H1 (cell line): Measurements from ENCODE around the gene SMAP2. TPM values are rescaled to one million over a fixed set of nuclear protein-coding genes. Genes with fewer than 3 reads are reported as not detected.

Experiments
- CTCF ChIA-PET: fragments of 300-600 bp; sonication (Branson Sonifier 250); formaldehyde crosslinking; loops from one replicate; lab custom pipeline; 2021; ENCODE audit not compliant: partially characterized antibody; lab: Charles Lee
- POLR2A ChIA-PET: fragments of 300-600 bp; sonication (Branson Sonifier 250); formaldehyde crosslinking; loops from one replicate; lab custom pipeline; 2021; ENCODE audit warnings: inconsistent platforms; ENCODE audit not compliant: partially characterized antibody; lab: Charles Lee
- DNase-seq, 2 experiments: peaks; one replicate each; pipeline versions ENCODE4 v3.0.0 to v3.0.0-alpha.2; 2010 to 2022; ENCODE audit warnings: low spot score in 2 of 2, low read depth in 1 of 2, mixed read lengths in 1 of 2
- FAIRE-seq: peaks from 2 replicates; lab custom pipeline; 2011; peaks lifted over from hg19 to GRCh38; lab: Jason Lieb, UNC
- H2AFZ ChIP-seq: 2 replicates; pipeline ENCODE4 v1.8.1; 2012; ENCODE audit warnings: low read length, inconsistent platforms
- H2AK5ac ChIP-seq: 2 replicates; pipeline ENCODE4 v1.6.1; 2013; ENCODE audit warnings: low read depth, low read length
- H2BK120ac ChIP-seq: replicated peaks from 2 replicates; pipeline ENCODE3; 2013; ENCODE audit warnings: low read depth, low read length, inconsistent platforms
- H2BK12ac ChIP-seq: 2 replicates; pipeline ENCODE4 v1.6.1; 2013; ENCODE audit warnings: low read depth, low read length
- H2BK15ac ChIP-seq: 2 replicates; pipeline ENCODE4 v1.6.1; 2013; ENCODE audit warnings: low read length
- H2BK20ac ChIP-seq: 2 replicates; pipeline ENCODE4 v1.6.1; 2013; ENCODE audit warnings: low read length
- H2BK5ac ChIP-seq: 2 replicates; pipeline ENCODE4 v1.6.1; 2013; ENCODE audit warnings: low read depth, low read length
- H3K14ac ChIP-seq: 2 replicates; pipeline ENCODE4 v1.6.1; 2013; ENCODE audit warnings: inconsistent platforms; ENCODE audit not compliant: insufficient read length
- H3K18ac ChIP-seq: 2 replicates; pipeline ENCODE4 v1.6.1; 2013; ENCODE audit warnings: low read length; ENCODE audit errors: extremely low read depth
- H3K23ac ChIP-seq: 2 replicates; pipeline ENCODE4 v1.6.1; 2013; ENCODE audit warnings: inconsistent platforms; ENCODE audit not compliant: insufficient read length
- H3K23me2 ChIP-seq: 2 replicates; pipeline ENCODE4 v1.6.1; 2013; ENCODE audit warnings: low read depth, low read length
- H3K27ac ChIP-seq: 2 replicates; pipeline ENCODE4 v1.6.1; 2011; ENCODE audit warnings: low read depth, low read length, inconsistent platforms
- H3K27me3 ChIP-seq, 4 experiments: replicated peaks in 1 of 4; 1 replicate in 1 of 4; 2 replicates in 3 of 4; pipeline versions ENCODE4 v1.6.1 to v1.8.1; 2011 to 2013; ENCODE audit warnings: low read length in 3 of 4, mild to moderate bottlenecking in 3 of 4, inconsistent platforms in 2 of 4, mixed read lengths in 2 of 4, moderate library complexity in 1 of 4; ENCODE audit not compliant: control insufficient read depth in 3 of 4, insufficient read depth in 3 of 4; ENCODE audit errors: extremely low read depth in 1 of 4
- H3K36me3 ChIP-seq, 4 experiments: 2 replicates each; pipeline versions ENCODE4 v1.6.1 to v1.8.1; 2011 to 2013; ENCODE audit warnings: mild to moderate bottlenecking in 4 of 4, low read length in 3 of 4, moderate library complexity in 2 of 4, control low read depth in 1 of 4, inconsistent platforms in 1 of 4; ENCODE audit not compliant: insufficient read depth in 4 of 4, control insufficient read depth in 2 of 4
- H3K4ac ChIP-seq: replicated peaks from 2 replicates; pipeline ENCODE3; 2013; ENCODE audit warnings: low read length, low read depth, mixed read lengths, inconsistent platforms; ENCODE audit not compliant: insufficient read length
- H3K4me1 ChIP-seq, 4 experiments: replicated peaks in 1 of 4; 1 replicate in 1 of 4; 2 replicates in 3 of 4; pipeline versions ENCODE4 v1.6.1 to v1.8.1; 2011 to 2013; ENCODE audit warnings: low read length in 3 of 4, inconsistent platforms in 2 of 4, mixed read lengths in 1 of 4; ENCODE audit not compliant: insufficient read depth in 4 of 4, control insufficient read depth in 3 of 4
- H3K4me2 ChIP-seq, 2 experiments: 2 replicates each; pipeline versions ENCODE4 v1.6.1 to v1.8.1; 2011 to 2013; ENCODE audit warnings: low read depth in 2 of 2, low read length in 2 of 2, control low read depth in 1 of 2, inconsistent platforms in 1 of 2, mild to moderate bottlenecking in 1 of 2; ENCODE audit not compliant: insufficient read depth in 1 of 2
- H3K4me3 ChIP-seq, 4 experiments: fragments of 200-600, 300-600 bp in 1 of 4; sonication (generic), shearing (Covaris generic), sonication (Bioruptor Twin) in 1 of 4; 2 replicates each; pipeline versions ENCODE4 v1.5.1 to v1.8.1; 2011 to 2016; ENCODE audit warnings: low read length in 4 of 4, low read depth in 3 of 4, control low read depth in 2 of 4, inconsistent platforms in 2 of 4, mild to moderate bottlenecking in 2 of 4, mixed read lengths in 1 of 4, moderate library complexity in 1 of 4; ENCODE audit not compliant: insufficient read depth in 2 of 4; ENCODE audit errors: extremely low read depth in 1 of 4
- H3K56ac ChIP-seq: replicated peaks from 2 replicates; pipeline ENCODE3; 2013; ENCODE audit warnings: low read depth, mild to moderate bottlenecking, mixed read lengths, low read length, inconsistent platforms; ENCODE audit not compliant: insufficient read length
- H3K79me1 ChIP-seq: 2 replicates; pipeline ENCODE4 v1.6.1; 2013; ENCODE audit warnings: low read depth, low read length, control low read depth
- H3K79me2 ChIP-seq, 2 experiments: 2 replicates each; pipeline versions ENCODE4 v1.6.1 to v1.8.1; 2012 to 2013; ENCODE audit warnings: low read length in 2 of 2, mild to moderate bottlenecking in 2 of 2, inconsistent platforms in 1 of 2; ENCODE audit not compliant: insufficient read depth in 2 of 2, control insufficient read depth in 1 of 2
- H3K9ac ChIP-seq, 4 experiments: replicated peaks in 1 of 4; 1 replicate in 1 of 4; 2 replicates in 3 of 4; pipeline versions ENCODE4 v1.6.1 to v1.8.1; 2011 to 2013; ENCODE audit warnings: low read depth in 3 of 4, low read length in 3 of 4, control low read depth in 2 of 4, mild to moderate bottlenecking in 2 of 4, moderate library complexity in 2 of 4, inconsistent platforms in 1 of 4; ENCODE audit errors: extremely low read depth in 1 of 4
- H3K9me3 ChIP-seq, 2 experiments: 2 replicates each; pipeline versions ENCODE4 v1.6.1 to v1.8.1; 2012 to 2013; ENCODE audit warnings: mild to moderate bottlenecking in 2 of 2, moderate library complexity in 2 of 2, control low read depth in 1 of 2, inconsistent platforms in 1 of 2, low read depth in 1 of 2, low read length in 1 of 2, mixed read lengths in 1 of 2; ENCODE audit not compliant: insufficient read depth in 2 of 2
- H4K20me1 ChIP-seq, 2 experiments: replicated peaks in 1 of 2; 2 replicates each; pipeline versions ENCODE3 to v1.8.1; 2011 to 2013; ENCODE audit warnings: inconsistent platforms in 2 of 2, low read length in 2 of 2, mild to moderate bottlenecking in 1 of 2; ENCODE audit not compliant: insufficient read depth in 2 of 2, control insufficient read depth in 1 of 2
- H4K5ac ChIP-seq: 2 replicates; pipeline ENCODE4 v1.6.1; 2013; ENCODE audit warnings: low read length, low read depth, mixed read lengths, inconsistent platforms; ENCODE audit not compliant: insufficient read length
- H4K8ac ChIP-seq: 2 replicates; pipeline ENCODE4 v1.8.0; 2013; ENCODE audit warnings: mild to moderate bottlenecking, moderate library complexity, low read length, inconsistent platforms; ENCODE audit not compliant: insufficient read depth; ENCODE audit errors: extremely low read depth
- H4K91ac ChIP-seq: replicated peaks from 2 replicates; pipeline ENCODE3; 2013; ENCODE audit warnings: low read length, mixed read lengths, inconsistent platforms; ENCODE audit not compliant: insufficient read length
- BACH1 ChIP-seq: IDR thresholded peaks from 2 replicates; pipeline ENCODE4 v1.6.1; 2012; ENCODE audit warnings: low read length, improper control_type of control experiment
- CBX5 ChIP-seq: fragments of 300-800, 300-1000 bp; sonication (generic); IDR thresholded peaks from 2 replicates; pipeline ENCODE4 v1.7.1; 2016; ENCODE audit warnings: antibody characterized with exemption, low read length, low read depth
- CTBP2 ChIP-seq: IDR thresholded peaks from 2 replicates; pipeline ENCODE4 v1.7.0; 2011; ENCODE audit warnings: borderline replicate concordance, mild to moderate bottlenecking, moderate library complexity, mixed read lengths, low read length; ENCODE audit not compliant: insufficient read depth, insufficient read length
- EZH2 ChIP-seq: fragments of 200-600 bp; sonication (generic); IDR thresholded peaks from 2 replicates; pipeline ENCODE4 v1.7.1; 2012; ENCODE audit warnings: low read depth, mild to moderate bottlenecking, moderate library complexity, low read length, inconsistent platforms; ENCODE audit not compliant: severe bottlenecking
- KDM1A ChIP-seq: fragments of 200-600, 300-600 bp; sonication (generic); IDR thresholded peaks from 2 replicates; pipeline ENCODE4 v1.7.1; 2016; ENCODE audit warnings: mild to moderate bottlenecking, low read length, borderline replicate concordance
- MAX ChIP-seq: IDR thresholded peaks from 2 replicates; pipeline ENCODE4 v1.6.1; 2012; ENCODE audit warnings: inconsistent platforms
- RNF2 ChIP-seq: fragments of 200-900, 300-1000 bp; sonication (generic); IDR thresholded peaks from 2 replicates; pipeline ENCODE4 v1.7.1; 2016; ENCODE audit warnings: borderline replicate concordance, low read depth, mild to moderate bottlenecking, antibody characterized with exemption, low read length; ENCODE audit not compliant: poor library complexity, severe bottlenecking; ENCODE audit errors: missing control alignments
- RXRA ChIP-seq: IDR thresholded peaks from 2 replicates; pipeline ENCODE4 v1.6.1; 2011; ENCODE audit warnings: low read depth, mild to moderate bottlenecking, low read length, moderate library complexity; ENCODE audit not compliant: insufficient read depth
- SP1 ChIP-seq: IDR thresholded peaks from 2 replicates; pipeline ENCODE4 v1.6.1; 2011; ENCODE audit warnings: low read depth, low read length
- SUZ12 ChIP-seq: fragments of 200-600 bp; sonication (generic); IDR thresholded peaks from 2 replicates; pipeline ENCODE4 v1.6.1; 2012; ENCODE audit warnings: mild to moderate bottlenecking, inconsistent platforms, low read length, moderate library complexity, mixed read lengths
- TAF7 ChIP-seq: optimal IDR thresholded peaks from 2 replicates; pipeline ENCODE3; 2011; ENCODE audit warnings: low read depth, mild to moderate bottlenecking, inconsistent platforms, low read length, moderate library complexity, borderline replicate concordance
- TCF12 ChIP-seq: IDR thresholded peaks from 2 replicates; pipeline ENCODE4 v1.6.1; 2011; ENCODE audit warnings: low read depth, mild to moderate bottlenecking, low read length
- TEAD4 ChIP-seq: IDR thresholded peaks from 2 replicates; pipeline ENCODE4 v1.6.1; 2012; ENCODE audit warnings: low read depth, low read length, inconsistent platforms, mixed read lengths
- whole genome bisulfite sequencing, 2 experiments: shearing (Covaris generic) in 1 of 2; methylation state at CpG; one replicate each; pipeline versions ENCODE4 v1.1.6 to v1.1.7; 2013 to 2015; ENCODE audit warnings: low lambda C conversion rate in 2 of 2, mixed read lengths in 2 of 2, inconsistent platforms in 1 of 2, low coverage in 1 of 2, missing lambda C conversion rate in 1 of 2; ENCODE audit not compliant: insufficient replicate concordance in 2 of 2, insufficient coverage in 1 of 2, insufficient read length in 1 of 2; ENCODE audit errors: extremely low coverage in 1 of 2, missing lambda C conversion rate in 1 of 2; 5-methylcytosine and 5-hydroxymethylcytosine counted together
- polyA plus RNA-seq, 7 experiments: library from polyadenylated mRNA; depleted of rRNA in 3 of 7; stranded (reverse) in 5 of 7; unstranded in 2 of 7; fragments of >200 nt in 5 of 7; fragments of 200-250 nt in 2 of 7; gene quantifications; 1 replicate in 5 of 7; 2 replicates in 1 of 7; 4 replicates in 1 of 7; pipeline versions ENCODE4 v1.2.1 to v1.2.3, GENCODE V29; 2011 to 2013; ENCODE audit warnings: missing spikeins in 2 of 7, mixed read lengths in 2 of 7
- total RNA-seq: library from RNA; stranded (reverse); fragmentation: NEBNext Ultra II Directional; extraction: Animal tissue kit (Norgen Biotek cat#: 25700); gene quantifications from 2 replicates; pipeline ENCODE4 v1.2.1, GENCODE V29; 2021

SMAP2 gene
- total and polyA plus RNA-seq, 2 of the 8 experiments (the other 6 are each of a cell fraction or from before 2014, with no cell fraction given): 4.3 to 5.5 TPM

DNA sequence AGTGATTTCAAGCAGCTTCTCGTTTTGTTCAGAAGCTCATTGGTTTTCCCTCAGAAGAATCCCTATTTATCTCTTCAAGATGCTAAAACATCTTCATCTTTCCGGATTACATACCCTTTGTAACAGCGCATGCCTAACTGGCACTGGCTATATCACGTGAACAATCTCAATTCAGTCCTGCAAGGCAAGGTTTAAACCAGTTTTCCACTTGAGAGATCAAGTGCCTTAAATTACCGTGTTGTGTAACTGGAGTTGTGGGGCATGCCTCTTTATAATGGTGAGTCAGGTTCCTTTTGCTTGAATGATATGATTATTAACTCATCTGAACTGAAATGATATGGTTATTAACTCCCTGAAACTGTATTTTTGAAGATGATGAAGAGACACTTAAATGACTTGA, 65.7 kb downstream of the SMAP2 start:
- ChIA-PET POLR2A (interaction anchor here (2.1 kb wide), 1 partner anchor 11 kb away, joined by 7 read pairs; the partner anchor contains the start of gene ZFP69B), CTCF (interaction anchor here (0.7 to 1.8 kb wide), 7 partner anchors 11 to 129 kb away, joined by 3 to 10 read pairs (median 3); partner anchors contain the start of gene ZFP69B)
- H3K9ac ChIP-seq: no peak overlapping the region
- no peak overlapping the region for H3K56ac ChIP-seq
- H3K4me3 ChIP-seq: no peak overlapping the region
- no peaks in the 10 kb centered on the region for H3K4me1 ChIP-seq
- no peak overlapping the region for H3K4ac ChIP-seq
- no peak overlapping the region for H2BK20ac ChIP-seq
- no peak overlapping the region for H3K27ac ChIP-seq
- H3K4me2 ChIP-seq: no peak overlapping the region
- H4K5ac ChIP-seq: no peak overlapping the region
- no peak overlapping the region for H2BK12ac ChIP-seq
- H2BK15ac ChIP-seq: no peak overlapping the region
- H4K91ac ChIP-seq: no peak overlapping the region
- FAIRE-seq: no peak
- H4K8ac ChIP-seq: no peak overlapping the region
- no peaks in the 10 kb centered on the region for H3K79me2 ChIP-seq
- H3K14ac ChIP-seq: no peak overlapping the region
- H2BK5ac ChIP-seq: no peak overlapping the region
- no peak for DNase-seq
- no peaks in the 10 kb centered on the region for H3K9me3 ChIP-seq
- no peaks in the 10 kb centered on the region for H3K36me3 ChIP-seq
- H2AFZ ChIP-seq: no peak overlapping the region
- no peak overlapping the region for H2BK120ac ChIP-seq
- H3K23me2 ChIP-seq: no peaks in the 10 kb centered on the region
- H3K23ac ChIP-seq: no peak overlapping the region
- H3K79me1 ChIP-seq: no peaks in the 10 kb centered on the region
- 85% methylated on average over 5 of the region's 5 CpGs; no CpG with 5 or more reads in 1 of the 2 experiments for WGBS, 2 experiments
- no peaks in the 10 kb centered on the region for H4K20me1 ChIP-seq
- no peak overlapping the region for H2AK5ac ChIP-seq
- H3K18ac ChIP-seq: no peak overlapping the region
- no peaks in the 10 kb centered on the region for H3K27me3 ChIP-seq
- no peak for TF ChIP-seq SP1
- TF ChIP-seq TEAD4: no peak
- no peak for TF ChIP-seq EZH2
- no peak for TF ChIP-seq TCF12
- TF ChIP-seq TAF7: no peak
- no peak for TF ChIP-seq MAX
- no peak for TF ChIP-seq CTBP2
- TF ChIP-seq BACH1: no peak
- no peak for TF ChIP-seq RXRA
- TF ChIP-seq CBX5: no peak
- TF ChIP-seq RNF2: no peak
- no peak for TF ChIP-seq SUZ12
- no peak for TF ChIP-seq KDM1A
